HL-60 (cell line): ENCODE data around the gene CMTM8.

Experiments used
- GABPA ChIP-seq: IDR thresholded peaks from 2 replicates; pipeline ENCODE4 v1.6.1; 2012; ENCODE audit warnings: low read depth
- TF ChIP-seq, protein P1 (sequence below): IDR thresholded peaks from one replicate; pipeline ENCODE4 v1.5.1; 2011; ENCODE audit warnings: low read length, control low read depth, inconsistent platforms; ENCODE audit not compliant: insufficient read depth

DNA sequence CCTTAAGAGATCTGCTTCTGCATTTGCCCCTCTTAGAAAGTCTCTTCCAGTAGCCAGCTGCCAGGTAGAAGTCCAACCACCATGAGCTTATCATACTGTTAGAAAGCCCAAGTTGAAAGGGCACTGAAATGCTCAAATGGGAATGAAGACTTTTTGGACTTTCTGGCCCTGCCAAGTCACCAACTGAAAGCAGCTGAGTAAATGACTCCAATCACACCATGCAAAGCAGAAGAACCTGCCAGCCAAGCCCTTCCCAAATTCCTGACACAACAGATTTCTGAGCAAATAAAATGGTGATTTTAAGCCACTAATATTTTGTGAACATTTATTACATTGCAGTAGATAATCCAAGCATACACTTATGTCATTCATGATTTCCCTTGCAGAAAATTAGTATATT is 2.1 kb upstream of the CMTM8 start:
- no peak for TF ChIP-seq GABPA
- TF ChIP-seq, protein P1, sequence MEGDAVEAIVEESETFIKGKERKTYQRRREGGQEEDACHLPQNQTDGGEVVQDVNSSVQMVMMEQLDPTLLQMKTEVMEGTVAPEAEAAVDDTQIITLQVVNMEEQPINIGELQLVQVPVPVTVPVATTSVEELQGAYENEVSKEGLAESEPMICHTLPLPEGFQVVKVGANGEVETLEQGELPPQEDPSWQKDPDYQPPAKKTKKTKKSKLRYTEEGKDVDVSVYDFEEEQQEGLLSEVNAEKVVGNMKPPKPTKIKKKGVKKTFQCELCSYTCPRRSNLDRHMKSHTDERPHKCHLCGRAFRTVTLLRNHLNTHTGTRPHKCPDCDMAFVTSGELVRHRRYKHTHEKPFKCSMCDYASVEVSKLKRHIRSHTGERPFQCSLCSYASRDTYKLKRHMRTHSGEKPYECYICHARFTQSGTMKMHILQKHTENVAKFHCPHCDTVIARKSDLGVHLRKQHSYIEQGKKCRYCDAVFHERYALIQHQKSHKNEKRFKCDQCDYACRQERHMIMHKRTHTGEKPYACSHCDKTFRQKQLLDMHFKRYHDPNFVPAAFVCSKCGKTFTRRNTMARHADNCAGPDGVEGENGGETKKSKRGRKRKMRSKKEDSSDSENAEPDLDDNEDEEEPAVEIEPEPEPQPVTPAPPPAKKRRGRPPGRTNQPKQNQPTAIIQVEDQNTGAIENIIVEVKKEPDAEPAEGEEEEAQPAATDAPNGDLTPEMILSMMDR = no peak
